COLO829 (cell line): ENCODE measurements around the gene SMTNL1.
A peak's percentile ranks its signal among the peaks of the same experiment; 100 is the strongest.

Source experiments
- DNase-seq: peaks from one replicate; pipeline ENCODE4 v3.0.0; 2012; ENCODE audit warnings: low spot score

The SMTNL1 gene

DNA sequence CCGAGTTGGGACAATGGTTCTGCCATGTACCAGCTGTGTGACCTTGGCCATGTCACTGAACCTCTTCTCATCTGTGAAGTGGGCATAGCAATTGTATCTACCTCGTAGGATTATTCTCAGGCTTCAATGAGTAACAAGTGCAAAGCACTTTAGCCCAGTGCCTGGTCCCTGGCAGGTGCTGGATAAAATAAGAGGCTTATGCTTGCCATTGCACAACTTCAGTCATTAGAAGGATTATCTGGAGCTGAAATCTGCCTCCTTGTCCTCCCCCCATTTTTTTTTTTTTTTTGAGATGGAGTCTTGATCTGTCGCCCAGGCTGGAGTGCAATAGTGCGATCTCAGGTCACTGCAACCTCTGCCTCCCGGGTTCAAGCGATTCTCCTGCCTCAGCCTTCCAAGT is 7.2 kb downstream of the SMTNL1 start:
- no peak for DNase-seq

DNA sequence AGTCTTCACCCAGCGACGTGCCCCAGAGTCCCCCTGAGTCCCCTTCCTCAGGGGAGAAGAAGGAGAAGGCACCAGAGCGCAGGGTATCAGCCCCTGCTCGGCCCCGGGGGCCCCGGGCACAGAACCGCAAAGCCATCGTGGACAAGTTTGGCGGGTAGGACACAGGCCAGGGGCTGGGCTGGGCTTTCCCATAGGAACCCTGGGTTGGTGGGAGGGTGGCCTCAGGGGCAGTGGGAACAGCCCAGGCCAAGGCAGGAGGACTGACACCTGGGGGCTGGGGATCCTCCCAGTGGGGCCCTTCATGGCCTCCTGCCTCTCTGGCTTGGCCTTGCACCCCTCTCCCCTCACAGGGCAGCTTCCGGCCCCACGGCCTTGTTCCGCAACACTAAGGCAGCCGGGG is 8.5 kb downstream of the SMTNL1 start:
- DNase-seq, result no peak

DNA sequence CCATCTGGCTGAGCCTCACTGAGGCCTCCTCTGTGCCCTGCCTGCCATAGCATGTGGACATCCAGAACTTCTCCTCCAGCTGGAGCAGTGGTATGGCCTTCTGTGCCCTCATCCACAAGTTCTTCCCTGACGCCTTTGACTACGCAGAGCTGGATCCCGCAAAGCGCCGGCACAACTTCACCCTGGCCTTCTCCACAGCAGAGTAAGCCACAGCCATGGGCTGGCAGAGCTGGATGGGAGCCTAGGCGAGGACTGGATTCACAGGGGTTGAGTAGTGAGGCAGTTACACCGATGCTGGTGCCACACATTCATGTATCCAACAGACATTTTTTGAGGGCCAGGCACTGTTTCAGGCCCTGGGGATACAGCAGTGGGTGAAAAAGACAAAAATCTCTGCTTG is 9.1 kb downstream of the SMTNL1 start:
- DNase-seq, result no peak

DNA sequence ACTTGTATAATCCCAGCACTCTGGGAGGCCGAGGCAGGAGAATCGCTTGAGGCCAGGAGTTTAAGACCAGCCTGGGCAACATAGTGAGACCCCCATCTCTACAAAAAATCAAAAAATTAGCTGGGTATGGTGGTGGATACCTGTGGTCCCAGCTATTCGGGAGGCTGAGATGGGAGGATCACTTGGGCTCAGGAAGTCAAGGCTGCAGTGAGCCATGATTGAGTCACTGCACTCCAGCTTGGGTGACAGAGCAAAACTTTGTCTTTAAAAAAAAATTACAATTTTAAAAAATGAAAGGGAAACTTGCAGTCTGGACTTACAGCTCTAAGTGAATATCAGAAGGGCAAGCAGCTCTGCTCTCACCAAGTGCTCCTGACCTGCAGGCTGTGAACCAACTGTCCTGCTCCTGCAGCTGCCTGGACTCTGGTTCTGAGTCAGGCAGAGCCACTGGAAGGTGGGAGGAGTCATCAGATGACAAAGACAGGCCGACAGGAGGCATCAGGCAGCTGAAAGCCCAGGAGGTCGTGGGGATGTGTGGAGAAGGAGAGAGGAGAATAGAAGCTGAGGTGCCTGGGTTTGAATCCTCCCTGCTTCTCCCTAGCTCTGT is 9.6 kb downstream of the SMTNL1 start:
- no peak for DNase-seq

DNA sequence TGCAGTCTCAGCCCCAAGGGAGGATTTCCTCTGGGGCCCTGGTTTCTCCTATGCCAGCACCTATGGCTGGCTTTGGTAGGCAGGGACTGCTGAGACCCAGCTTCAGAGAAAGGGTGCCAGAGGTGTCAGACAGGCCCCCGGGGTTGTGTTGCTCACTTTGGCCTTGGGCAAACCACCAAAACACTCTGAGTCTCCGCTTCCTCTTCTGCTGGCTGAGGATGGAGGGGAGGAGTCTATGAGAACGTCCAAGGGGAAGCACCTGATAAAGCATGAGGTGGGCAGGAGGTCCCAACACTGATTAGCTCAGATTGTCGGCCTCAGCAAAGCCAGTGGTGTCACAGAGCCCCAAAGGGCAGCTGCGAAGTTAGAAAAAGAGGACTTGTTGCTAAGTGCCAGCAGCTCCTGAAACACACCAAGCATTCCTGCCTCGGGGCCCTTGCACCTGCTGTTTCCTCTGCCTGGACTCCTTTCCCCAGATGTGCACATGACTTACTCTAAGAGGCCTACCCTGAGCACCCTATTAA is 10.5 kb downstream of the SMTNL1 start:
- DNase-seq, result no peak

DNA sequence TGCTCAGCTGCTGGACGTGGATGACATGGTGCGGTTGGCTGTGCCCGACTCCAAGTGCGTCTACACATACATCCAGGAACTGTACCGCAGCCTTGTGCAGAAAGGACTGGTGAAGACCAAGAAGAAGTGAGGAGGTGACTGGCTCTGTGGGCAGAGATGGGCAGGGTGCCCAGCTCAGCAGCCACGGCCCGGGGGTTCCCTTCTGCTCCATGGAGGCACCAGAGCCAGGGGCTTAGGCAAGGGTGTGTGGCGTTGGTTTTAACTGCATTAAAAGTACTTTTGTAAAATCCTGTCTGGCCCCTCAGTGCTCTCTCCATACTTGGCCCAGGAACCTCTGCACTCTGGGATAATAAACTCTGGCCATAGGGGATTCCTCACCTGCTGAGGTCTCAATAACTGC is 12.6 kb downstream of the SMTNL1 start:
- no peak for DNase-seq

DNA sequence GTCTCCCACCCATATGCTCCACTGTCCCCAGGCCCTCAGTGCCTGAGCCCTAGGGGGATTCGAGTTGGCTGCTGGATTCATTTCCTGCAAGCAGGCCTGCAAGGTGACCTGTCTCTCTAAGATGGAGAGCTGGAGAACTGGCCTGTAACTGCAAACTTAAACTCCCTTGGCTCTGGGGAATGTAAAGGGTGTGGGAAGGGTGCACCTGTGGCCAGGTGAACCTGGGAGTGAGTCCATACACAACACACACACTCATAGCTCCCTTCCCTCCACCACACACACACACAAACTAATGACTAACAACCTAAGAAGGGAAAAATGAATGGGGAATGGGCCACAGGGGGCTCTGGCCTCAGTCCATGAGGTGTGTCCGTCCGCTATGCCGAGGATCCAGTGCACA is 14.5 kb downstream of the SMTNL1 start:
- no peak for DNase-seq

DNA sequence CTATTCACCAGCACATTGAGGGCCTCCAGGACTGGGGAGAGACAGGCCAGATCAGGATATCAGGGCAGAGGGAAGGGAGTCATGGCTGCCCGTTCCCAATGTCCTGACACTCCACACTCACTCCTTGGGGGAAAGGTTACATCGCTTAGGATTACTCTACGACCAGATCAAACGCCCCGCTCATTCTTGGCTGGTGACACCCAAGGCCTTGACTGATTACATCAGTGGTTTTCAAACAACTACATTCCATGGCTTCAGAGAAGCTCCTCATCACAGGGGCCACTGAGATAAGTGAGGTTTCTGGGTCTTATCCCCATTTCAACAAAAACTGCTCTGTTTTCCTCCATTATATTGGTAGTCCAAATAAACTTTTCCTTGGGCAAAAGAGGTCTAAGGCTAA is 15.1 kb downstream of the SMTNL1 start:
- no peak for DNase-seq

DNA sequence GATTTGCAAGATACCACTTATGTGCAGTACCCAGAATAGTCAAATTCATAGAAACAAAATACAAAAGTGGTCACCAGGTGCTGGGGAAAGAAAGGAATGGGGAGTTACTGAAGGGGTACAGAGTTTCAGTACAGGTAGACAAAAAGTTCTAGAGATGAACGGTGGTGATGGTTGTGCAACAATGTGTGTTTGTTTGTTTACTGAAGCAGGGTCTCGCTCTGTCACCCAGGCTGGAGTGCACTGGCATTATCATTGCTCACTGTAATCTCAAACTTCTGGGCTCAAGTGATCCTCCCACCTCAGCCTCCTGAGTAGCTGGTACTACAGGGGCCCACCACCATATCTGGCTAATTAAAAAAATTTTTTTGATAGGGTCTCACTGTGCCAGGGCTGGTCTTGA is 18.0 kb downstream of the SMTNL1 start:
- DNase-seq, result no peak

DNA sequence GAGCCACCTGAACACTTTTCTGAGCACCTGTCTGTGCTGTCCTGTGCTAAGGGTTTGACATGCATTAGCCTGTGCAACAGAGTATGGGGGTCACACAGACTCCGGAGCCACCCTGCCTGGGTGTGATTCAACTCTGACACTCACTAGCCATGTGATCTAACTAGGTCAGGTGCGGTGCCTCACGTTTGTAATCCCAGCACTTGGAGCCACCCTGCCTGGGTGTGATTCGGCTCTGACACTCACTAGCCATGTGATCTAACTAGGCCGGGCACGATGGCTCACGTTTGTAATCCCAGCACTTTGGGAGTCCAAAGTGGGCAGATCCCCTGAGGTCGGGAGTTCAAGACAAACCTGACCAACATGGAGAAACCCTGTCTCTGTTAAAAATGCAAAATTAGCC is 18.6 kb downstream of the SMTNL1 start:
- no peak for DNase-seq

DNA sequence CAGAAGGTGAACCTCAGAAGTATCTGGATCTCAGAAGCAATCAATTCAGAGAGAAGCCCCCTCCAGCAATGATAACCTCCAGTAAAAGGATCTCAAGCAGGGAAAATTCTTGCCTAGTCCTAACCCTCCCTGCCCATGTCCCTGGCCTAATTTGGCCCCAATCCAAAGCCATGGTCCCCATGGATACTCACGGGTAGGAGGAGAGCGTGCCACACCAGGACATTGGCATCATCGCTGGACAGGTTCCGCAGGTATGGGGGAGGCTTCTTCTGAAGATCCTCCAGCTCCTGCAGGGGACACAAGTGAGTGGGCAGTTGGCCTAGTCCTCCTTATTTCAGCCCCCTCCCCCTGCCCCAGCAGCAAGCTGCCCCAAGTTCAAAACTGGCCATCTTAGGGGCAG is 22.8 kb downstream of the SMTNL1 start:
- DNase-seq, result no peak

DNA sequence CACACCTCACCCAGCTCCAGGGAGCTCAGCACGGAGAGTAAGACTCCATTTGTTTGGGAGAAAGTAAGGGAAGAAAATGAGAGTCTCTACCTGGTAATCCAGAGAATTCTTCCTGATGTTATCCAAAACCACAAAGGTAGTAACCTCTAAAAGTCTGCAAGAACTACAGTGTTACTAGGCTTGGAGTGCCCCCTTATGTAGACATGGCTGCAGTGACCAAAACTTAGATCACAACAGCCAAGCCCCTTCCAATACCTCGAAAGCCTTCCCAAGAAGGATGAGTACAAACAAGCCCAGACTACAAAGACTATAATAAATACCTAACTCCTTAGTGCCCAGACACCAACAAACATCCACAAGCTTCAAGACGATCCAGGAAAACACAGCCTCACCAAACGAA is 25.2 kb downstream of the SMTNL1 start:
- DNase-seq, result no peak

DNA sequence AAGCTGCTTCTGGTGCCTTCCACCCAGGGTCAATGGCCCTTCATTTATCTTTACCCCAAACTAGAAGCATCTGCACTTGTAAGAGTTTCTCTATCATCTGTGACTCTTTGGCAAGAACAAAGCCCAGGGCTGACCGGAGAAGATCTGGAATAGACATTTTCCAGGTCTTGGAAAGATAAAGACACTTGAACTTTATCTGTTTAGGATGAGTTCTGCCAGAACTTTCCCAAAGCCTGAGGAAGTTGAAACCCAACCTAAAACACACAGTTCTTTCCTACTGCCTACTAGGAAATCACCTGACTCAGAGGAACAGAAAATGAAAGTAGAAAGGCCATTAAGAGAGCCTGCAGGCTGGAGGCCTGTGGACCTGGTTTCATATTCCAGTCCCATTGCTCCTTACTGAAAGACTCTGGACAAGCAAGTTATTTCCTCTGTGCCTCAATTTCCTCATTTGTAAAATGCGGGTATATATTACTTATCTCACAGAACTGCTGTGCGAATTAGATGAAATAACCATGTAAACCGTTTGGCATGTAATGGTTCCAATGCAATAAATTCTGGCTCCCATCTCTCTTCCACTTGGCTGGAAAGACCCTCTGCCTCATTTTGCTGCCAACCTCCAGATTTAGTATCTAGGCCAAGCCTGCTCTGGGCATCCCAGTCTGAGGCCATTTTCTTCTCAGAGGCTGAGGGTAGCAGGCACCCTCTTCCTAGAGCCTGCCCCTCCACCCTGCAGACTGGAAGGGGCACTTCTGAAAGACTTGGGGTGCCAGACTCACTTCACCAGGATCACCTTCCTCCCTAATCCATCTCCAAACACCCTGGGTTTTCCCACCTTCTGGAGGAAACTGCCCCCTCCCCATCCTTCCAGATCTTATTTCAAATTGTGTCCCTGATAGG is 28.9 kb downstream of the SMTNL1 start:
- DNase-seq, result no peak

DNA sequence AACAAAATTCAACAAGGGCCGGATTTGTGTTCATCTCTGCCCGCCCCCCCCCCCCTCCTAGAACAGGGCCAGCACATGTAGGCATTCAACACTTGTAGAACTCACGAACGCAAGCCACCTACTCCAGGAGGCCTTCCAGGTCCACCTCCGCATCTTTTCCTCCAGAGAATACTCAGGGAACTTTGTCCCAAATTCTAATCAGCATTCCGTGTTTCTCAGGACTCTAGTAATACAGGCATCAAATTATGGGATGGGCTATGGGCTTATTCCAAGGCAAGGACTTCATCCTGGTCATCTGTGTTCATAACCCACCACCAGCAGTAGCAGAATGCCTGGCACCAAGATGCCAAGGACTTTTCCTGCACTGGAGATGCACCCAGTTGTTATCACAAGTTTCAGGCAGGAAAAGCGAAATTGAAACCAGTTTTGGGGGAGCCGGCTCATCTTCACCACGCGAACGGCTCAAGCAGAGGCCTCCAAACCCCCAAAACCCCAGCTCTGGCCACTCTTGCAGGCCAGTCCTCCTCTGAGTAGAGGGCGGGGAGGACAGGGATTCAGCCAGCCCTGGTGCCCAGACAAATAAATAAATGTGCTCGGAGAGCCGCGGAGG is 29.6 kb downstream of the SMTNL1 start:
- DNase-seq, result no peak

DNA sequence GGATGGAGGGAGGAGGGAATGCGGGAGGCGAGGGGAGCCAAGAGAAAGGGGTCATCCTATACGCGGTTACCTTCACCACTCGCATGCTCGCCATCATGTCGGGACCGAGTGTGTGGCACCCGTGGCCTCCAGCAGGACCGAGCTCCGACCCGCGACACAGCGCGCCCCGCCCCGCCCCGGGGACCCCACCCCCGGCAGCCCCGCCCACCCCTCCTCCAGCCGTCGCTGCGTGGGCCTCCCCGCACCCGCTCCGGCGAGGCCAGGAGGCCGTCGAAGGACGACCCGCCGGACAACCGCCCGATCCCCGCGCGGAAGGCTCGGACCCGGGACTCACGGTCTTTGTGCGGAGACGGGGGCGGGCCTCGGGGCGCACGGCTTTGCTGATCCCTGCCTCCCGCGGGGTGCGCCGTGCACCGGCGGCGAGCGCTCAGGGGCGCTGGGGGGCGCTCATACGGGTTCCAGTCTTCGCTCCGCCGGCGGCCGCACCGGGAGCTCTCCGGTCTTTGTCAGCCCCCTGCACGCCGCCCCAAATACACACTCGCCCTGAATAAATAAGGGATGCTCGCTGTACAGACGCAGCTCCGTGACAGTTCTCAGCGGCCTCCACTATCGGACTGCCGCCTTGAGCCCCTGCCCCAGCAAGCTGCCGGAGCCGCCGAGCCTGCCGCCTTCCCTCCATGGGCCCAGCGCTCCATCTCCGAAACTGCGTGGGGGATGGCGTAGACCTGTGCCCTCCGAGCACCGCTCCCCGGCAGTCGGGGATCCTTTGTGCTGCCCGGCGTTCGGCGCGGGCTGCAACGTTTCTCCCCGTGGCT is 30.3 kb downstream of the SMTNL1 start, which contains the start of gene UBE2L6:
TSS of gene UBE2L6 (minus strand) at position 158 of the 815 bp plus-strand sequence. CDS start at position 97, 61 bp downstream.
- no peak for DNase-seq

DNA sequence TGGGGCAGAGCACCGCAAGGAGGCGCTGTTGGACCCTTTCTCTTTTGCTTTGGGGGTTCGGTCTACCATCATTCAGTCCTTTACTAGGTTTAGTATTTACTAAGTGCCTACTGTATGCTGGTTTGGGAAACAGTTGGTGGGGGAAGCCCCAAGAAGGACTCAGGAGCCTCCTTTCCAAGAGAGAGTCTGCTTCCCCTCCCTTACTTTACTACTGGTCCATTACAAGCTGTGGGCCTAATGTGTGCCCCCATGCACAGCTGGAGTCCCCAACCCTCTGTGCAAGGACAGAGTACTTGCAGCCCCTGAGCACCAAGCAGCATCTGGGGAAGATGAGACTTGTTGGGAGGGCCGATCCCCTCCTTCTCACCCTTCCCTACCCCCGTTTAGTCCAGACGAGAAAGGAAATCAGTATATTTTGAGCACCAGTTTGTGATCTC is 31.0 kb downstream of the SMTNL1 start:
- peak; percentile 84 for DNase-seq

DNA sequence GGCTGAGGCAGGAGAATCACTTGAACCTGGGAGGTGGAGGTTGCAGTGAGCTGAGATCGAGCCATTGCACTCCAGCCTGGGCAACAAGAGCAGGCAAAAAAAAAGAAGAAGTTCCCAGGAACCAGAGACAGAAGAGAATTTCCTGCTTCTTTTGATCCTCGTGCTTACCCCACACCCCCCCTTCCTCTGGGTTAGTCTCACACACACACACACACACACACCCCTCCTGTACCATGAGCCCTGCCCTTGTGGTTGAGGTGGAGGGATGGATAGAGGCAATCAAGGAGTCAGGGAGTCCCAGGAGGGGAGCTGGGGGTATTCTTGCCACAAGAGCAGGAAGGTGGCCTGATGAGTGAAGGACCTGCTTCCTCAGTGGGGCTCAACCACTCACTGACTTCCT is 34.2 kb downstream of the SMTNL1 start:
- DNase-seq, result no peak

DNA sequence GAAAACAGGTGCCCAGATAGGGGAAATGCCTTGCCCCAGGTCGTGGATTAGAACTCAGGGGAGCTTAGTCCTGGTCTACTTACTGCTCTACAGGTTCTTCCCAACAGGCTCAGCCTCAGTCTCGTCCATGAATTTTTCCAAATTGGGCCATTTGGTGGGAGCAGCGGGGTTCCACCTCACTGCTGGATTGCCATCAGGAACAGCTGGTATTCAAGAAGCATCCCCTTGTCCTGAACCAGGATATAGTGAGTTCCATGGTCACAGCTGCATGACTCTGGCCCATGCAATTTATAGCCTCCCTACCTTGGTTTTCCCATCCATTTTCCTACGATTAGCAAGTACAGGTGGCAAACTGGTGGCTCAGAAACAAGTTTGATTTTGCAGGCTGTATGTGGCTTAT is 36.7 kb downstream of the SMTNL1 start:
- DNase-seq, result no peak

DNA sequence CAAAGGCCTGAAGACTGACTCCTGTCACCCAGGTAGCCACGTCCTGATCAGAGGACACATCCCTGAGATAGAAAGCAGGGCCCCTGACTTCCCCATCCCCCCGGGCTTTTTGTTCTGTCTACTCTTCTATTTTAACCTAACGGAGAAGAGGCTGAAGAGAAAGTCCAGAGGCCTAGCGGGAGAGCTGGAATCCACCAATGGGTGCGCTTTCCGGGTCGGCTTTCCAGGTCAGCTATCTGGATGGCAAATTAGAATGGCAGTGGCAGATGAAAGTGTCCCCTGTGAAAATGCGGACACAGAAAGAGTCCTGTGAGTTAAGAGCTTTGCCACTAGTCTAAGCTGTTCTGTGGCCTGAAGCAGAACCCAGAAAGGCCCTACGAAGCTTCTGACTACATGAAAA is 46.9 kb downstream of the SMTNL1 start:
- no peak for DNase-seq

DNA sequence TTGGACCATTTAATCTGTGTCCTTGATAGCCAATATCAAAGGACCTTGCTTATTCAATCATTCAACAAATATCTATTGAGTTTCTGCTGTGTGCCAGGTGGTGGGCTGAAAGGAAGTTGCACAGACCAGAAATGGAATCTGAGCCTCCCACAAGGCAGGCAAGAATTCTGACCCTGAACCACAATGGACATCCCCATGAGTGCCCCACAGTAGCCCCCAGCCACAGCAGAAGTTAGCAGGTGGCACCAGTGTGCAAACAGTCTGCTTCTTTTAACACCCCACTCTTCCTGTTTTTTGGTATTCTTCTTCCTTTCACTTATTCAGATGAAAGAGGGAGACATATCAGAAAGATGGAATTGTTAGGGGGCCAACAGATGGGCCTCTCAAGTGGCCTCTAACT is 47.9 kb downstream of the SMTNL1 start:
- DNase-seq, result no peak

DNA sequence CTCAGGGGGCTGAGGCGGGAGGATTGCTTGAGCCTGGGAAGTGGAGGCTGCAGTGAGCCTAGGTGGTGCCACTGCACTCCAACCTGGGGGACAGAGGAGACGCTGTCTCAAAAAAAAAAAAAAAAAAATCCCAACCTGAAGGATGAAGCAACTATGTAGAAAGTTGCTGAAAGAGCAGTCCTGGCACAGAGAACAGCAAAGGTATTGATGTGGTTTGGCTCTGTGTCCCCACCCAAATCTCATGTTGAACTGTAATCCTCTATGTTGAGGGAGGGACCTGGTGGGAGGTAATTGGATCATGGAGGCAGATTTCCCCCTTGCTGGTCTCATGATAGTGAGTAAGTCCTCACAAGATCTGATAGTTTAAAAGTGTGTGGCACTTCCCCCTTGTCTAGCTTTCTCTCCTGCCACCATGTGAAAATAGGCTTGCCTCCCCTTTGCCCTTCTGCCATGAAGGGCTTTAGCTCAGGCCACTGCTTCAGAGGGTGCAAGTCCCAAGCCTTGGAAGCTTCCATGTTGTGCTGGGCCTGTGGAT is 49.4 kb downstream of the SMTNL1 start:
- DNase-seq, result no peak
